Right ventricle myocardium superior (tissue), 1 donor: ENCODE measurements around the gene MCRIP1. TPM values are rescaled to one million over a fixed set of nuclear protein-coding genes. Genes with fewer than 3 reads are reported as not detected.

Experiments used
- ATAC-seq: fragments of 200-7000 bp; cut with Tn5 transposase; one replicate; pipeline ENCODE4 v1.9.1; 2020; ENCODE audit warnings: mild to moderate bottlenecking; ENCODE audit not compliant: poor library complexity
- DNase-seq: peaks from one replicate; pipeline ENCODE4 v3.0.0-alpha.2; 2020
- intact Hi-C: fragments of 100-400 bp; cut with DNase I; formaldehyde crosslinking; loops from one replicate; pipeline ENCODE4 v1.11.2; 2022
- total RNA-seq: library from RNA; stranded (reverse); fragmentation: NEBNext Ultra II Directional; extraction: Animal tissue kit (Norgen Biotek cat#: 25700); gene quantifications from one replicate; pipeline ENCODE4 v1.2.1, GENCODE V29; 2021
- donor health status: DM: no; HTN: yes; CAD: no; lungs with severe emphysema.

Gene MCRIP1
- total RNA-seq, 1 donor from 2014 or later = 104 TPM

DNA sequence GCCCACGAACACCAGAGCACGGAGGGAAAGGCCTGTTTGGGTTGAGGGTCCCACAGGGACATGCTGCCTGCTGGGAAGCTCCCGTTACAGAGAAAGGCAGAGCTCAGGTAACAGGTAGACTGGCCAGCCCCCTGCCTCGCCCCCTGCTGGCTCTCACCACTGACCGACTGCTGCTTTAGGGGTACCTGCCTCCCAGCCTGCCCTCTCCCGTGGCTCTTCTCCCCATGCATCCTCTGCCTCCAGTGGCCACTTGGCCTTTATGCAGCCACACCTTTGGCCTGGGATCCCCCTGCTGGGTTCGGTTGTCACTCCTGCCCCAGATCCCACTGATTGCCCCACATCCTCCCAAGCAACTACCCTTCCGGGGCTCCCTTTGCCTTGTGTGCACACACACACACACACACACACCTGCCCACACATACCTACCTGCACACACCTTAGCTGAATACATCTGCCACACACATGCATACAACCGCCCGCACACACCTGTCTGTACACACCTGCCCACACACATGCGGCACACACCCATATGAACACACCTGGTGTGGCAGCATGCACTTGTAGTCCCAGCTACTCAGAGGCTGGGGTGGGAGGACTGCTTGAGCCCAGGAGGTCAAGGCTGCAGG lies 7.1 kb downstream of the MCRIP1 start:
- intact Hi-C loops = no loop called here
- ATAC-seq (no peak), DNase-seq (no peak)

- intact Hi-C loops = no loop called here
- ATAC-seq (no peak), DNase-seq (no peak)
Measured at GRCh38 chr17:81824595-81824994, 8.5 kb downstream of the MCRIP1 start.

- ATAC-seq (no peak), DNase-seq (no peak)
- intact Hi-C loops = no loop called here
Measured at GRCh38 chr17:81823820-81824550, 9.1 kb downstream of the MCRIP1 start.

DNA sequence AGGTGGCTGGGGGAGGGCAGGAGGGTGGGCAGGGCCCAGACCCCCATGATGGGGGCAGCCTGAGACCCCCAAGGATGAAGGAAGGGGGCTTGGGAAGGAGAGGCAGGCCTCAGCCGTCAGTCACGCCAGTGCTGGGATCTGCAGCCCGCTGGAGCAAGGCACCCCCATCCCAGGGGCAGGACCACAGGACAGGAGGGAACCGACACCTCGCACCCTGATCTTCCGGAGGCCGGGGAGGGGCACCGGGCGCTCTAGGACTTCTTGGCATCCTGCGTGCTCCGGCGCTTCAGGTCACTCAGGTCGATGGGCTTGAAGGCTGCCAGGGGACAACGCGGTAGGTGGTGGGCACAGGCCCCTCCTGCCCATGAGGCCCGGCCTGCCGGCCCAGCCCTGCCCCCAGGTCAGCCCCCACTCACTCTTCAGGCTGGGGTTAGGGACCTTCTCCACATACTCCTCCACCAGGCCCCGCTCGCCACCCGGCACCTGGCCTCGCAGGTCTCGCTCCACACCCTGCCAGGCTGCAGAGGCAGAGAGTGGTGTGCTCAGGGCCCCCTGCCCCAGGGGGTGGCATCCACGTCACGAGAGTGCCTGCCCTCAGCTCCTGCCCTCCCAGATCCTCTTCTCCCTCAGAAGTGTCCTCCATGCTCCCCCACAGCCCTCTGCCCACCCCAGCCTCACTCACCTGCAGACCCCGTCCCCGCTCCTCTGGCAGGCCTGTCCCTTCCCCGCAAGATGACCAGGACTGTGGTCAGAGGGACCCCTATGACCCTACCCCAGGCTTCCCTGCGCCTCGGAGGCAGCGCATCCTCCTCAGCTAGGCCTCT lies 9.9 kb downstream of the MCRIP1 start:
- intact Hi-C loops = no loop called here
- DNase-seq (no peak), ATAC-seq (no peak)

DNA sequence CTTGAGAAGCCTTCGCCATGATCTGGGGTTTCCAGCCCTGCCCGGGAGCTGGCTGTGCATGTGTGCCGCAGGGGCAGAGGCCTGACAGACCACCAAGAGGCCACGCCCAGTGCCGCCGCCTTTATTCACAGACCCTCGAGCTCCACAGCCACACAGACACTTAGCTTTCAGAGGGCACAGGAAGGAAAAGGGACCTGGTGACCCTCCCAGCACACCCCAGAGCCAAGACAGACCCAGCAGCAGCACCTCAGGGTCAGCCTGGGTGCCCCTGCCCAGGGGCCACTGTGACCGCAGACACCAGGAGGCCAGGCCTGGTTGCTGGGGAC lies 10.8 kb downstream of the MCRIP1 start:
- peak; percentile 1 for ATAC-seq
- intact Hi-C loops = no loop called here
- no peak for DNase-seq

- intact Hi-C loops = no loop called here
- DNase-seq = peak; percentile 90
- ATAC-seq = peak; percentile 89
Measured at GRCh38 chr17:81821603-81822311, 11.3 kb downstream of the MCRIP1 start.

GRCh38 chr17:81821147-81821546 lies 11.9 kb downstream of the MCRIP1 start:
- no peak for ATAC-seq
- intact Hi-C loops = no loop called here
- DNase-seq = no peak

DNA sequence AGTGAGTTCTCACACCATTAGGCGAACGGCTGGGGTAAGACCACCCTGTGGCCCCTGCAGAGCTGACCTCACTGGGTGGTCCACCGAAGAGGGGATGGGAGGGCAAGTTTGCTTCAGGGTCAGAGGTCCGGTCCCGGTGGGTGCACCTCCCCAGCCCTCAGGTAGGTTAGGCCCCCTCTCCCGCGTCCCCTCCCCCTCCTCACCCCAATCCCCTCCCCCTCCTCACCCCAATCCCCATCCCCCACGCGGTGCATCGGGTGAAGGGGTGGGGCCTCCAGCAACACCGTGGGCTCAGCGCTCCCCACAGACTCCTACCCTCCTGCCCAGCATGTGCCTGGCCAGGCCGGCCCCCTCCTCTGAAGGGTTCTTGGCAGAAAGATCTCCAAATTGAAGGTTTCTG lies 13.4 kb downstream of the MCRIP1 start:
- no peak for ATAC-seq
- intact Hi-C loops = no loop called here
- no peak for DNase-seq

- intact Hi-C loops = no loop called here
- no peak for DNase-seq
- no peak for ATAC-seq
Measured at GRCh38 chr17:81817758-81818147, 15.3 kb downstream of the MCRIP1 start.

DNA sequence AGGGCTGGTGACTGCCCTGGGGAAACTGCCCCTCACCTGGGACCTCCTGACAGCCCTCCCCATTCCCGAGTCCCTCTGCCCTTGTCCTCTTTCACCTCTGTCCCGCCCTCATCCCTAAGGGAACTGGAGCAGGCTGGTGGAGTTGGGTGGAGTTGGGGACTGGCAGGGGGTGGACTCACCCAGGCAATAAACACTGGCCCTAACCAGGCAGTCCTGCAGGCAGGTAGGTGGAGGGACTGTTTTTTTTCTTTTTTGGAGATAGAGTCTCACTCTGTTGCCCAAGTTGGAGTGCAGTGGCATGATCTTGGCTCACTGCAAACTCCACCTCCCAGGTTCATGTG lies 17.5 kb downstream of the MCRIP1 start:
- ATAC-seq = no peak
- DNase-seq = no peak
- intact Hi-C loops = no loop called here

DNA sequence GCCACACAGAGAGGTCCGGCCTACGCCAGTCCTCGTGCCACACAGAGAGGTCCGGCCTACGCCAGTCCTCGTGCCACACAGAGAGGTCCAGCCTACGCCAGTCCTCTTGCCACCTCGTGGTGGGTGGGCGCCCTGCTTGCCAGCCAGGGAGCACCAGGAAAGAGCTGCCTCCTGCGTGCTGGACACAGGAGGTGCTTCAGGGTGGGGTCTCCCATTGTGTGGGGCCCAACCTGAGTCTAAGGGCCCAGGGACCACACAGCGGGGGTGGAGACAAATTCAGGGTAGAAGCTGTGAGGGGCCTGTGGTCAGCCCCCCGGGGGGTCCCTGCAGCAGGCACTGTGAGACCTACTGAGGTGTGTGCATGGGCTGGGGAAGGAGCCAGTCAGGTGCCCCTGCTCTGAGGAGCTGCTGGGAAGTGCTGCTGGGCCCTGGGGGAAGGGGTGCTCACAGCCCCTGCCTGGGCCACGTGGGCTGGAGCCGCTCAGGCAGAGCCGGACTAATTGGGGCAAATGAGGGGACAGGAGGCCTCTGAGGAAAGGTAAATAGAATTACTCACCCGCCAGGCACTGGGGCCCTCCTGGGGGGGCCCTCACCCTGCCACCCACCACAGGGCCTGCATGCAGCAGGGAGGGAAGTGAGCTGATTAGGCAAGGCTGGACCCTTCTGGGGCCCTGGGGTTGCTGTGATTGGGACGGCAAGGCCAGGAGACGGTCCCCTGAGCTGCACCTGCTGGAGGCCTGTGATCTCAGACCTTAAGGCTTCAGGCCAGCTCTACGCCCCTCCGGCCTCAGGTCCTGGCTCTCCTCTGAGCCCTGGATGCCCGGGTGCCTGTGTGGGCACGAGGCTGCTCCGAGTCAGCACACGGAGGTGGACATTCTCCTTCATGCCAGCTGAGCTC lies 18.1 kb downstream of the MCRIP1 start:
- ATAC-seq (no peak), DNase-seq (no peak)
- intact Hi-C loops = no loop called here

DNA sequence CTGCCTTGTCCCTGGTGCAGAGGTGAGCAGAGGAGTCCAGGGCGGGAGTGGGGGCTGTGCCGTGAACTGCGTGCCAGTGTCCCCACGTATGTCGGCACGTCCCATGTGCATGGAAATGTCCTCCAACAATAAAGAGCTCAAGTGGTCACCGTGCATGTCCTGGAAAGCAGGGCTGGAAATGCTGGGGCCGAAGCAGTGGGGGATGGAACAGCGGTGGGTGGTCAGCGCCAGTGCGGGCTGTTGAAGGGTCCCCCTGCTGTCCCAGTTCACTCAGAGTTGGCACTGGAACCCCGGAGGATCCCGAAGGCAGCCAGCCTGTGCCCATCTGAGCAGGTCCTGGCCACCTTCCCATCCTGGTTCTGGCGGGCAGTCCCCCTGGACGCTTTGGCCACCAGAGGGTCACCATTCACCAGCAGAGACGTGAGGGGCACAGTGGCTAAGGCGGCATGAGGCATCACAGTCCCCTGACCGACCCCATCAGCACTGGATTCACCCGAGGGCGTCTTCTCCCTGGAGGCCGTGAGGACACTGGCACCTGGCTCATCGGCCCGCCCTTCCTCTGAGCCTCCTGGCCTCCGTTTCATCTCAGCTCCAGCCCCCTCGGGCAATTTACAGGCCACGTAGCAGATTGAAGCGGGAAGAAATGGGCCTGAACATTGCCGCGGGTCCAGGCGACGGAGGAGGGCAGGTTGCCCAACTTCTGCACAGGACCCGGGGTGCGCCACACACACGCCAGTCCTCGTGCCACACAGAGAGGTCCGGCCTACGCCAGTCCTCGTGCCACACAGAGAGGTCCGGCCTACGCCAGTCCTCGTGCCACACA lies 19.0 kb downstream of the MCRIP1 start:
- intact Hi-C loops = no loop called here
- ATAC-seq (no peak), DNase-seq (no peak)

DNA sequence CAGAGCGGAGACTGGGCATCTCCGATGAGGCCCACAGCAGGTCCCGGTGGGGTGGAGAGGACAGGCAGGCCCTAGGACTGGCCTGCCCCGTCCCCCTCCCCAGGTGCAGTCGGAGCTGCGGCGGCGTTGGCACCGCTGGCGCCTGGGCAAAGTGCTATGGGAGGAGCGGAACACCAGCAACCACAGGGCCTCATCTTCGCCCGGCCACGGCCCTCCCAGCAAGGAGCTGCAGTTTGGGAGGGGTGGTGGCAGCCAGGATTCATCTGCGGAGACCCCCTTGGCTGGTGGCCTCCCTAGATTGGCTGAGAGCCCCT lies 19.8 kb downstream of the MCRIP1 start:
- intact Hi-C loops = no loop called here
- DNase-seq = no peak
- ATAC-seq = no peak

- intact Hi-C loops = no loop called here
- ATAC-seq (no peak), DNase-seq (no peak)
Measured at GRCh38 chr17:81812571-81813370, 20.3 kb downstream of the MCRIP1 start.

- DNase-seq = no peak
- ATAC-seq = no peak
- intact Hi-C loops = no loop called here
Measured at GRCh38 chr17:81811705-81812570, 21.2 kb downstream of the MCRIP1 start.
